Ishikawa (cell line): ENCODE measurements around the gene NEBL.

ENCODE experiments used
- CEBPB ChIP-seq: IDR thresholded peaks from 2 replicates; pipeline ENCODE4 v1.6.1; 2012
- CREB1 ChIP-seq: IDR thresholded peaks from 2 replicates; pipeline ENCODE4 v1.6.1; 2012; ENCODE audit warnings: low read depth
- EGR1 ChIP-seq: IDR thresholded peaks from 2 replicates; pipeline ENCODE4 v1.6.1; 2012
- EP300 ChIP-seq: IDR thresholded peaks from 2 replicates; pipeline ENCODE4 v1.6.1; 2012; ENCODE audit warnings: borderline replicate concordance
- FOXM1 ChIP-seq: IDR thresholded peaks from 2 replicates; pipeline ENCODE4 v1.6.1; 2012; ENCODE audit warnings: low read depth, borderline replicate concordance
- MAX ChIP-seq: IDR thresholded peaks from 2 replicates; pipeline ENCODE4 v1.6.1; 2012
- NFIC ChIP-seq: IDR thresholded peaks from 2 replicates; pipeline ENCODE4 v1.6.1; 2012
- RAD21 ChIP-seq: IDR thresholded peaks from 2 replicates; pipeline ENCODE4 v1.6.1; 2012; ENCODE audit warnings: low read depth
- TAF1 ChIP-seq: IDR thresholded peaks from 2 replicates; pipeline ENCODE4 v1.6.1; 2012; ENCODE audit warnings: low read depth, mild to moderate bottlenecking
- TCF12 ChIP-seq: IDR thresholded peaks from 2 replicates; pipeline ENCODE4 v1.6.1; 2012; ENCODE audit warnings: low read depth
- TEAD4 ChIP-seq: IDR thresholded peaks from 2 replicates; pipeline ENCODE4 v1.6.1; 2012
- USF1 ChIP-seq: IDR thresholded peaks from 2 replicates; pipeline ENCODE4 v1.6.1; 2012
- YY1 ChIP-seq: IDR thresholded peaks from 2 replicates; pipeline ENCODE4 v1.6.1; 2012; ENCODE audit warnings: low read depth
- ZBTB7A ChIP-seq: IDR thresholded peaks from 2 replicates; pipeline ENCODE4 v1.6.1; 2012; ENCODE audit warnings: low read depth
- TF ChIP-seq, protein P1 (sequence below): IDR thresholded peaks from 2 replicates; pipeline ENCODE4 v1.6.1; 2012; ENCODE audit warnings: low read depth, mild to moderate bottlenecking

NEBL gene

DNA sequence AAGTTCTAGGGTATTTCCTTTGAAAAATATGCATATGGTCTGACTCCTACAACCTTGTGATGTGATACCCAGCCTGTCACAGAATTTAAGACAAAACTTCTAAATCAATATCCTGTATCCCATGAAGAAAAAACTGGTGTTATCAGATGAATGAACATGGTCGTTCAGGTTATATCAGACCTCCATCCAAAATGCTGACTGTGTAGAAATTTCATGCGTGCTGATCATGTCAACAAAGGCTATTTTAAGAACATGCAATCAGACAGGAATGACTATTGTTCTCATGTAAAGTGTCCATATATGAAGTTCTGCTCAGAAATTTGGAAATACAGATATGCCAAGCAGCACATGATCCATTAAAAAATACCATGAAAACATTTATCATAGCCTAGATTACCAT is 62.3 kb downstream of the NEBL start:
- TF ChIP-seq TCF12 (no peak), TEAD4 (no peak)

GRCh38 chr10:20822825-20823224 is 74.3 kb downstream of the NEBL start:
- TF ChIP-seq, protein P1, sequence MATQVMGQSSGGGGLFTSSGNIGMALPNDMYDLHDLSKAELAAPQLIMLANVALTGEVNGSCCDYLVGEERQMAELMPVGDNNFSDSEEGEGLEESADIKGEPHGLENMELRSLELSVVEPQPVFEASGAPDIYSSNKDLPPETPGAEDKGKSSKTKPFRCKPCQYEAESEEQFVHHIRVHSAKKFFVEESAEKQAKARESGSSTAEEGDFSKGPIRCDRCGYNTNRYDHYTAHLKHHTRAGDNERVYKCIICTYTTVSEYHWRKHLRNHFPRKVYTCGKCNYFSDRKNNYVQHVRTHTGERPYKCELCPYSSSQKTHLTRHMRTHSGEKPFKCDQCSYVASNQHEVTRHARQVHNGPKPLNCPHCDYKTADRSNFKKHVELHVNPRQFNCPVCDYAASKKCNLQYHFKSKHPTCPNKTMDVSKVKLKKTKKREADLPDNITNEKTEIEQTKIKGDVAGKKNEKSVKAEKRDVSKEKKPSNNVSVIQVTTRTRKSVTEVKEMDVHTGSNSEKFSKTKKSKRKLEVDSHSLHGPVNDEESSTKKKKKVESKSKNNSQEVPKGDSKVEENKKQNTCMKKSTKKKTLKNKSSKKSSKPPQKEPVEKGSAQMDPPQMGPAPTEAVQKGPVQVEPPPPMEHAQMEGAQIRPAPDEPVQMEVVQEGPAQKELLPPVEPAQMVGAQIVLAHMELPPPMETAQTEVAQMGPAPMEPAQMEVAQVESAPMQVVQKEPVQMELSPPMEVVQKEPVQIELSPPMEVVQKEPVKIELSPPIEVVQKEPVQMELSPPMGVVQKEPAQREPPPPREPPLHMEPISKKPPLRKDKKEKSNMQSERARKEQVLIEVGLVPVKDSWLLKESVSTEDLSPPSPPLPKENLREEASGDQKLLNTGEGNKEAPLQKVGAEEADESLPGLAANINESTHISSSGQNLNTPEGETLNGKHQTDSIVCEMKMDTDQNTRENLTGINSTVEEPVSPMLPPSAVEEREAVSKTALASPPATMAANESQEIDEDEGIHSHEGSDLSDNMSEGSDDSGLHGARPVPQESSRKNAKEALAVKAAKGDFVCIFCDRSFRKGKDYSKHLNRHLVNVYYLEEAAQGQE = no peak
- TF ChIP-seq CREB1 (no peak), USF1 (no peak), TEAD4 (no peak), MAX (no peak), TCF12 (no peak), NFIC (no peak), TAF1 (no peak), RAD21 (no peak), YY1 (no peak), ZBTB7A (no peak), EP300 (no peak), EGR1 (no peak), FOXM1 (no peak), CEBPB (no peak)

- TF ChIP-seq TAF1 = no peak
- TF ChIP-seq TCF12 = no peak
- TF ChIP-seq EP300 = no peak
- no peak for TF ChIP-seq CEBPB
- TF ChIP-seq CREB1 = no peak
- no peak for TF ChIP-seq ZBTB7A
- TF ChIP-seq RAD21 = no peak
- TF ChIP-seq EGR1 = no peak
- no peak for TF ChIP-seq YY1
- TF ChIP-seq, protein P1 = no peak
- no peak for TF ChIP-seq USF1
- TF ChIP-seq TEAD4 = no peak
- no peak for TF ChIP-seq NFIC
- no peak for TF ChIP-seq FOXM1
- no peak for TF ChIP-seq MAX
These were observed 79.5 kb downstream of the NEBL start for GRCh38 chr10:20817646-20818045.

DNA sequence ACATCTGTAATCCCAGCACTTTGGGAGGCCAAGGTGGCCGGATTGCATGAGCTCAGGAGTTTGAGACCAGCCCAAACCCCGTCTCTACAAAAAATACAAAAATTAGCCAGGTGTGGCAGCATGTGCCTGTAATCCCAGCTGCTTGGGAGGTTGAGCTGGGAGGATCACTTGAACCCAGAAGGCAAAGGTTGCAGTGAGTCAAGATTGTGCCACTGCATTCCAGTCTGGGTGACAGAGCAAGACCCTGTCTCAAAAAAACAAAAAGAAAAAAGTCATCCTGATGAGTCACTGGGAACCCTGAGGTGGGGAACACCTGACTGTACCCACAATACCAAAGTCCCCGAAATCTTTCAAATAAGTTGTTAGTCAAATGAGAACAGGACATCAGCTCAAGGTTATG is 80.0 kb downstream of the NEBL start:
- TF ChIP-seq EP300 (no peak), CREB1 (no peak), CEBPB (no peak), TEAD4 (no peak), NFIC (no peak), EGR1 (no peak), MAX (no peak), YY1 (no peak), FOXM1 (no peak), ZBTB7A (no peak), TAF1 (no peak), RAD21 (no peak), USF1 (no peak), TCF12 (no peak)
- TF ChIP-seq, protein P1 = no peak
